T-helper 2 cell (primary cell): ENCODE data around the gene NQO2.
A peak's percentile ranks its signal among the peaks of the same experiment; 100 is the strongest.
"Not testable (repeated sequence)": the region's sequence is repeated elsewhere in the genome, so short reads cannot be mapped to it uniquely, and the experiment has no call there.

ENCODE experiments used
- DNase-seq, 5 experiments: peaks; one replicate each; pipeline versions ENCODE4 v3.0.0 to v3.0.0-alpha.2; 2012 to 2022

NQO2 gene

DNA sequence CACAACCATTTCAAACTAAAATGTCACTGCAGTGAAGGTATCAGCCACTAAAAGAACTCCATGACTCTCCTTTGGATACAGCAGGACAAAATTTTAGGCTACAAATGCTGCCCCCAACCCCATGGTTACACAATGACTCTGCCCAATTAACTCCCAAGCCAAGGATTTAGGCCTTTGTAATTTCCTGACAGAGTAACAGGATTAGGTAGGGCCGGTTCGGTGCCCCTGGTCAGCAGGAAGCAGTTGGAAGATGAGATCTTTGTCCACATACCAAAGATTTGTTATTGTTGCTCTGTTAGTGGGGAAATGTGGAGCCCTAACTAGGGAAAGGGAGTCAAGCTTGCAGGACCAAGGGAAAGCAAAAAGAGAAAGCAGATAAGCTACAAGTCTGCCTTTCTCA, 41.9 kb downstream of the NQO2 start:
- DNase-seq = no peak

DNA sequence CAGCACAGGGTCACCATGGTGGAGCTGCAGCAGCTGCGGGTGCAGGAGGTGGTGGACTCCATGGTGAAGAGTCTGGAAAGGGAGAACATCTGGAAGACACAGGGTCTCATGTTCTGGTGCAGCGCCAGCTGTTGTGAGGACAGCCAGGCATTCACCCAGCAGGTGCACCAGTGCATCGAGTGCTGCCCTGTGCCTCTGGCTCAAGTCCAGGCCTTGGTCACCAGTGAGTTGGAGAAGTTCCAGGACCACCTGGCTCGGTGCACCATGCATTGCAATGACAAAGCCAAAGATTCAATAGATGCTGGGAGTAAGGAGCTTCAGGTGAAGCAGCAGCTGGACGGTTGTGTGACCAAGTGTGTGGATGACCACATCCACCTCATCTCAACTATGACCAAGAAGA, 45.7 kb downstream of the NQO2 start:
- DNase-seq = no peak

DNA sequence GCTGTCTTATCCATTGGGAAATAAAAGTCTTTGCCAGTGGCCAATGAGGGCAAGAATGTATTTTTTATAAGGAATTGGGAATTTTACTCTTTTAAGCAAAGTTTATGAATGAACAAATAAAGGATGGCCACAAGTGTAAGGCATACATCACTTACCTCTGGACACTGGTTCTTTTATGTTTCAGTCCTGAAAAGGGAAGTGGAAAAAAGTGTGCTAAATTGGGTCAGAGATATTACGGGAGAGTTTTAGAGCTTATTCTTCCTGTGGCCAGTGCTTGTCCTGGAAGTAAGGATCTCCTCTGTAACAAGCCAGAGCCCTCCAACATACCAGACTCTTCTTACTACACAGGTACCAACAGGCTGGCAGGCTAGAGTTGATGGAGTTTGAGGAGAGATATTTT, 46.1 kb downstream of the NQO2 start:
- no peak for DNase-seq

DNA sequence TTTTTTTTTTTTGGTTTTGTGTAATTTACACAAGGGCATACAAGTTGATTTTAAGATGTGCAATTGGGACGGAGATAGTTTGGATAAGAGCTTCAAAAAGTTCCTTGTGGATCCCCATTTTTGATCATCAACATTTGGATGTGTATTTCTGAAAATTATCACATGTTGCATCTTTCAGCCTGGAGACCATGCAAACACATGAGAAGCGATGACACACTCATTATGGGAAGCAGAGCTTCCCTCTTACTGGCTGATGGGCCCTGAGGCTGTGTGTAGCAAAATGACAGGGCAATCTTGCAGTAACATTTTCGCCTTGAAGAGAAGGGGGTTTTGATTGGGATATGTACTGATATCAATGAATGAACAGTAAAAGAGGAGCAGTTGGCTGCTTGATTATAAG, 46.6 kb downstream of the NQO2 start:
- no peak for DNase-seq

DNA sequence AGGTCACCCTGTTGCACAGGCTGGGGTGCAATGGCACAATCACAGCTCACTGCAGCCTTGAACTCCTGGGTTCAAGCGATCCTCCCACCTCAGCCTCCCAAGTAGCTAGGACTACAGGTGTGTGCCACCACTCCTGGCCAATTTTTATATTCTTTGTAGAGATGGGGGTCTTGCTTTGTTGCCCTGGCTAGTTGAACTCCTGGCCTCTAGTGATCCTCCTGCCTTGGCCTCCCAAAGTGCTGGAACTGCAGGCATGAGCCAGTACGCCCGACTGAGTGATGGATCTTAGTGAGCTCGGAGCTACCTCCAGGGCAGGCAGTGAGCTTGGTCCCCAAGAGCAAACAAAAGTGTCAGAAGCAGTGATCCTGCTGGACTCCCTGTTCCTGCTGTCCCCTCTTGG, 48.3 kb downstream of the NQO2 start:
- DNase-seq = not testable (repeated sequence)

DNA sequence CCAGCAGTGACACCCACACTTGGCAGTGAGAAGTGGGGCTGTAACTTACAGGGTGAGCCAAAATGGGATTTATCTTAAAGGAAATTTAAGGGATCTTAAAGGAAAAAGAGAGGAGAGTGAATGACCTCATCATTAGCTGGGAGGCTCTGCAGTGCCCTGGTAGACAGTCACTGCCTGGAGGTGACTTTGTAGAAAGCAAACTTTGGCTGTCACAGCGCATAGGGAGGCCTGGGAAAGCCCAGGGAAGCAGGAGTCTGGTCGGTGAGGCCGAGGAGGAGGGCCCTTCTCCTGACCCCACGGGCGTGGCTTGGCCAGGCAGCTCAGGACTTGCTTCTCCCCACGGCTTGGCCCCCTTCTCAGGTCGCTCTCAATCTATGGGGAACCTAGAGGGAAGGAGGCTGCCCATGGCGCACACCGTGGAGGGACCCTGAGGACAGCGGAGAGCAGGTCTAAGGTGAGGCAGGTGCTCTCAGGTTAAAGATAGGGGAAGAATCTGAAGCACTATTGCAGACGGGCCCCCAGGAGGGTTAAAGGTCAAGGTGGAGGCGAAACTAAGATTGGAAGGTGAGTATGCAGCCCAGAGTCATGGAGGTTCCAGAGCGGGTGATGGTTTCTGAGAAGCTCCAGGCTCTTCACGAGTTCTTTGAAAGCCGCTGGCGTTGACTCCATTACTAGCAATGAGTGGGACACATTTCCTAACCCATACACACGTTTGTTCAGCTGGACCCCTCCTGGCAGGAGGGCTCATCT, 53.0 kb downstream of the NQO2 start:
- no peak for DNase-seq

DNA sequence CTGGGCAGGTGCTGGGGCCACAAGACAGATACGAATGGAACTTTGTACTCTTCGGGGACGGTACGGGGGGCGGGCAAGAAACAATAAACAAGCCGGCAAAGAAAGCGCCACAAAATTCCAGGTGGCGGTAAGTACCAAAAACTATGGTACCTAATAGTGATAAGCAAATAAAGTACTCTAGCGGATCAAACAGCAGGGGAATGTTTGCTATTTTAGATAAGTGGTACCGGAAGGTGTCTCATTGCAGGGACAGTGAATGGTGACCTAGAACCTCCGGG, 53.5 kb downstream of the NQO2 start:
- no peak for DNase-seq

DNA sequence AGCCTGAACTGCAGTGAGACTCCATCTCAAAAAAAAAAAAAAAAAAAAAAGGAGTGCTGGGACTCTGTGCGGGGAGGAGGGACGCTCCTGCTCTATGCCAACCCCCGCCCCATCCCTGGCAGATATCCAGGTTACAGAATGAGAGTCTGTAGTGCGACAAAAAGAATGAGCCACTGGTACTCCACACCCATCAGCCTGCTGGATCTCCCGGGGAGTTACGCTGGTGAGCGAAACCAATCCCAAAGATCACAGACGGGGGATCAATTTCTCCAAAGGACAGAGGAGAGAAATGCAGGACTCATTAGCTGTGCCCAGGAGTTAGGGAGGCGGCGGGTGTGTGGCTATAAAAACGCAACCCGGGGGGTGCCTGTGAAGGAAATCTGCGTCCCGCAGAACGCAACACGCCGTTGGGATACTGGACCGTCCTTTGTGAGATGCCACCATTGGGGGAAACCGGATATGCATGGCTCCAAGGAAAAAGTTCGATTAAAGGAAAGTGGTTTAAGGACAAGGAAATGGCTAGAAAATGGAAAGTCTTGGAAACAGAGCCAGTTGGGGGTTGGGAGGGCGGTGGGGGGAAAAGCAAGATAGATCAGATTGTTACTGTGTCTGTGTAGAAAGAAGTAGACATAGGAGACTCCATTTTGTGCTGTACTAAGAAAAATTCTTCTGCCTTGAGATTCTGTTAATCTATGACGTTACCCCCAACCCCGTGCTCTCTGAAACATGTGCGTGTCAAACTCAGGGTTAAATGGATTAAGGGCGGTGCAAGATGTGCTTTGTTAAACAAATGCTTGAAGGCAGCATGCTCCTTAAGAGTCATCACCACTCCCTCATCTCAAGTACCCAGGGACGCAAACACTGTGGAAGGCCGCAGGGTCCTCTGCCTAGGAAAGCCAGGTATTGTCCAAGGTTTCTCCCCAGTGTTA, 54.8 kb downstream of the NQO2 start:
- not testable (repeated sequence) for DNase-seq

DNA sequence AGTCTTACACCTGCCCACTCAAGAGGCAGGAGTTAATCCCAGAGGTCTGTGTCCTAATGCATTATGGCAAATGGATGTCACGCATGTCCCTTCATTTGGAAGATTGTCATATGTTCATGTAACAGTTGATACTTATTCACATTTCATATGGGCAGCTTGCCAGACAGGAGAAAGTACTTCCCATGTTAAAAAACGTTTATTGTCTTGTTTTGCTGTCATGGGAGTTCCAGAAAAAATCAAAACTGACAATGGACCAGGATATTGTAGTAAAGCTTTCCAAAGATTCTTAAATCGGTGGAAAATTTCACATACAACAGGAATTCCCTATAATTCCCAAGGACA, 55.4 kb downstream of the NQO2 start:
- not testable (repeated sequence) for DNase-seq

DNA sequence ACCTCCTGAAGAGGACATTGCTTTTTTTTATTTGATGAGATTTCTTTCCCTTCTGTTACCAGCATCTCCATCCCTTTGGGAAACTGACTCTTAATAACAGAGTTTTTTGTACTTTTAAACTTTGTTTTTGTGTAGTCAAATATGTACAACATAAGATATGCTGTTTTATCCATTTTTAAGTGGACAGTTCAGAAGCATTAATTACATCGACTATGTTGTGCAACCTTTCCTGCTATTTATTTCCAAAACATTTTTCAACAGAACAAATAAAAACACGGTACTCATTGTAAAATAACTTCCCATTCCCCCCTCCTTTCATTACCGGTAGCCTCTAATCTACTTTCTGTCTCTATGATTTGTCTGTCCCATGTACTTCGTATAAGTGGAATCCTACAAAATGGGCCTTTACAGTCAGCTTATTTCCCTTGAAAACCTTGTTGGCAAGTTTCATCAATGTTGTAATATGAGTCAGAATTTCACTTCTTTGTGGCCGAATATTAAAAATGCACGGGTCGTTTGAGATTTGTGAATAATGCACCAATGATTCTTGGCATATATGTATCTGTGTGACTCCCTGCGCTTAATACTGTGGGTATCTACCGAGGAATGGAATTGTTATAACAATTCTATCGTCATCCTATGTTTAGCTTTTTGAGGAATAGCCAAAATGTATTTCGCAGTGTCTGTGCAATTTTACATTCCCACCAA, 57.5 kb downstream of the NQO2 start:
- no peak for DNase-seq

DNA sequence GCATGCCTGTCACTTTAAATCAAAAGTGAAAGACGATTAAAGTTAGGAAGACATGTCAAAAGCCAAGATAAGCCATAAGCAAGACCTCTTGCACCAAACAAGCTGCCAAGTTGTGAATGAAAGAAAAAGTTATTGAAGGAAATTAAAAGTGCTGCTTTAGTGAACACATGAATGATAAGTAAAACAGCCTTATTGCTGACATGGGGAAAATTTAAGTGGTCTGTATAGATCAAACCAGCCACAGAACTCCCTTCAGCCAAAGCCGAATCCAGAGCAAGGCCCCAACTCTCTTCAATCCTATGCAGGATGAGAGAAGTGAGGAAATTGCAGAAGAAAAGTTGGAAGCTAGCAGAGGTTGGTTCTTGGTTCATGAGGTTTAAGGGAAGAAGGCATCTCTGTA, 59.3 kb downstream of the NQO2 start:
- no peak for DNase-seq

DNA sequence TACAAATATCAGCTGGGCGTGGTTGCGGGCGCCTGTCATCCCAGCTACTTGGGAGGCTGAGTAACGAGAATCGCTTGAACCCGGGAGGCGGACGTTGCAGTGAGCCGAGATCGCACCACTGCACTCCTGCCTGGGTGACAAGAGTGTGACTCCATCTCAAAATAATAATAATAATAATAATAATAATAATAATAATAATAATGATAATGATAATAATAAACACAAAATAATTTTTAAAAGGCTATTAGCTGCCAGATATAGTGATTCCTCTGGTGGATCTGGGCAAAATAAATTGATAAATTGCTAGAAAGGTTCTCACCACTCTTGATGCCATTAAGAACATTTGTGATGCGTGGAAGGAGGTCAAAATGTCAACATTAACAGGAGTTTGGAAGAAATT, 60.4 kb downstream of the NQO2 start:
- DNase-seq = not testable (repeated sequence)

DNA sequence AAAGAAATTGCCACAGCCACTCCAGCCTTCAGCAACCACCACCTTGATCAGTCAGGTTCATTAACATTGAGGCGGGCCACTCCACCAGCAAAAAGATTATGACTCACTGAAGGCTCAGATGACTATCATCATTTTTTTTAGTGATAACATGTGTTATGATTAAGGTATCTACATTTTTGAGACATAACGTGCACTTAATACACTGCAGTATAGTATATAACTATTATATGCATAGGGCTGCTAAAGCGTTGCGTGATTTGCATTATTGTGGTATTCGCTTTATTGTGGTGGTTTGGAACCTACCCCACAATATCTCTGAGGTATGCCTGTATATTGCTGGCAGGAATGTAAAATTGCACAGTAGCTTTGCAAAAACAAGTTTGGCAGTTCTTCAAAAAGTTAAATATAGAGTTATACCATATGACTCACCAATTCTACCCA, 61.8 kb downstream of the NQO2 start:
- DNase-seq = peak in 1 of 5 experiments; percentile 75

DNA sequence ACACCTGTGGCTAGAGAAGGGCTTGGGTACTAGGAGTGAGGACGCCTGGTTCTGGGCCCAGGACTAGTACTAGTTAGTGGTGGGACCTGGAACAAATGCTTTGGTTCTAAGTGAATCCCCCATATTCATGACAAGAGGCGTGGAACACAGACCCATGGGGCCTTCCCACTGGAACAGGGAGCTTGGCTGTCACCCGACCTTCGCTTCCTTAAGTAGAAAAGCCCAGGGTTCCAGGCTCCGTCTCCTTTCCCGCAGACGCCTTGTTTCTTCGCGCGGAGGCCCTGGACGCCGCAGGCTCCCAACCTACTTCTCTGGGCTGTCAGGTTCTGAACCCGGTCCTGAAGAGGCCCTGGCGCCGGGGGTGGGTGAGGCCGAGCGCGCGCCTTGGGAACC, 63.6 kb downstream of the NQO2 start:
- DNase-seq = not testable (repeated sequence)

DNA sequence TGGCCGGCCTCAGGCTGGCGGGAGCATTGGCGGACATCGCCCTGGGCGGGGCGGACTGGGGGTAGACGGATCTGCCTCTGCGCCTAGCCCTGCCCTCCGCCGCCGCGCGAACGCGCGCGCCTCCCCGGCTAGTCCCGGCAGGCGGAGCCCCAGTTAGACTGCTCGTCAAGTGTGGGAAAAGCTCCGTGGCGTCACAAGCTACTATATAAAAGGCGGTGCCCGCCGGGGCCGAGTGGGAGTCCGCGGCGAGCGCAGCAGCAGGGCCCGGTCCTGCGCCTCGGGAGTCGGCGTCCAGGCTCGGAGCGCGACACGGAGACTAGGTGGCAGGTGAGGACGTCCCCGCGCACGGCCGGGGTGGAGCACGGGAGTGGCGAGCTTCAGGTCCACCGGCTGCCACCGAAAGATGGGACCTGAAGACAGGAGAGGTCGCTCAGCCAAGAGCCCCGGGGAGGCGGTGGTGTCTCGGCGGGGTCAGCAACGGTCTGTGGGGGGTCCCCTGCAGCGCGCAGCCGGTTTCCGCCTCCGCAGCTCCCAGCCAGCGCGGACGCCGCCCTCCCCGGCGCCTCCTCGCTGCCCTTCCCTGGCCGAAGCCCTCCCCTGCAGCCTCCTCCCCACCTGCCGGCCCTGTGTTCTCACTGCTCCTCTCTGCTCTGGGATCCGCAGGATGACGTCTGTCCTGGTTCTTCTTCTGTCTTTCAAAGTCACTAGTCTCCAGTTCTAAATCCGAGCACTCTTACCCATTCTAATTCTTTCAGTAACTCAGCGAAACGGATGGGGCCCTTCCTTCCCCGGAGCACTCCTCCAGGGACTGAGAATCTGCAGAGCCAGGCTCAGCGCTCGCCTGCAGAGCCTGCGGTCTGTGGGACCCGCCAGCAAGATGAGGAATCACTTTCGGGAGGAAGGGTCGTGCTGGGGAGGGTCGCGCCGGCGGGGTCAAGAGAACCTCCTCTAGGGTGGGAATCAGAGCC, 64.3 kb downstream of the NQO2 start:
- peak; percentile 73 to 94 (median 85) for DNase-seq

DNA sequence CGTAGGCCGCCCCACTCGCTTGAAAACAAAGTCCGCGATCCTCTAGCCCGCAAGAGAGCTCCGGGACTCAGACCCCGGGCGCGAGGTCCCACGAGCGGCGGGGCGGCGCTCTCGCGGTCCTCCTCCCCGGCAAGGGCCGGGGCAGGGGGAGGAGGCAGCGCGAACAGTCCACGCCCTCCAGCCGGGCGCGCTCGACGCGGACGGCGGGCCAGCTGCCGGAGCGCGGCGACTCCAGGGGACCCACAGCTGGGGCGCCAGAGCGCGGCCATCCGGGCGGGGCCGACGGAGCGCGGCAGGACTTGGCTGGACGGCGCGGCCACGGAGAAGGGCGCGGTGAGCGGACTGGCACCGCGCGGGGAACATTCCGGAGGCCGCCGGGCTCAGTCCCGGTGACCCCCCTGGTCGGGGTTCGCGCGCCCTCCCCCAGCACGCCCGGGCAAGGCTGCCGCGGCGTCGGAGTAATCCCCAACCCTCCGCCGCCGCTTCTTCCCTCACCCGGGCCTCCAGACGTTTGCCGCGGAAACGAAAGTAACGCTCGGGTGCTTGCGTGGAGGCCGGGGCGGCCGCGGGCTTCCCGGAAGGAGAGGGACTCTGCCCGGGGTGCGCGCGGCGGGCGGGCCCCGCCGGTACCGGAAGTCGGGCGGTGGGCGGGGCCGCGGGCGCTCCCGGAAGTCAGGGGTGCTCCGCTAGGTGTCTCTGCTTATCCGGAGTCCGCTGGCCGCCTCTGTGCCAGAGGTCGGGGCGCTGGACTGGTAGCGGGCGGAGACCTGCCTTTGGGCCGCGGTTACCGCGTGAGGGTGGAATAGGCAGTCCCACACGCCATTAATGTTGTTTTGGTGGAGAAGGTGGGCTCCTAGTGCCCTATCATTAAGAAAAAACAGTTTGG, 68.9 kb downstream of the NQO2 start, which contains the start of gene RIPK1:
RIPK1 (plus strand) TSS at position 166 of the 886 bp plus-strand sequence. CDS start 8,330 bp downstream, outside the sequence.
- peak; percentile 91 to 96 (median 92) for DNase-seq
